Fibroblast of skin of right quadriceps (primary cell): ENCODE measurements around the gene ADAMTS13.

ENCODE experiments used
- DNase-seq: peaks from one replicate; pipeline ENCODE4 v3.0.0-alpha.2; 2013

Gene ADAMTS13

DNA sequence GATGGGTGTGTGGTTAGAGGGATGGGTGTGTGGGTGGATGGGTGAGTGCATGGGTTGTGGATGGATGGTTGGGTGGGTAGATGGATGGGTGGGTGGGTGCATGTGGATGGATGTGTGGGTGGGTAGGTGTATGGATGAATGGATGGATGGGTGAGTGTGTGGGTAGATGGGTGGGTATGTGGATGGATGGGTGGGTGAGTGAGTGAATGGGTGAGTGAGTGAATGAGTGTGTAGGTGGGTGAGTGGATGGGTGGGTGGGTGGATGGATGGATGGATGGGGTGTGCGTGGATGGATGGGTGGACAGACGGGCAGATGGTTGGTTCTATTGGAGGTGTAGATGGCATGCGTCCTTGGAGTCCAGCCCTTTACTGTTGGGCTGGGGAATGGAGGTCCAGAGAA lies 28.8 kb upstream of the ADAMTS13 start:
- DNase-seq: no peak

- DNase-seq: no peak
Observed at GRCh38 chr9:133394687-133395271, 27.4 kb upstream of the ADAMTS13 start.

- no peak for DNase-seq
Observed at GRCh38 chr9:133396952-133397351, 25.2 kb upstream of the ADAMTS13 start.

DNA sequence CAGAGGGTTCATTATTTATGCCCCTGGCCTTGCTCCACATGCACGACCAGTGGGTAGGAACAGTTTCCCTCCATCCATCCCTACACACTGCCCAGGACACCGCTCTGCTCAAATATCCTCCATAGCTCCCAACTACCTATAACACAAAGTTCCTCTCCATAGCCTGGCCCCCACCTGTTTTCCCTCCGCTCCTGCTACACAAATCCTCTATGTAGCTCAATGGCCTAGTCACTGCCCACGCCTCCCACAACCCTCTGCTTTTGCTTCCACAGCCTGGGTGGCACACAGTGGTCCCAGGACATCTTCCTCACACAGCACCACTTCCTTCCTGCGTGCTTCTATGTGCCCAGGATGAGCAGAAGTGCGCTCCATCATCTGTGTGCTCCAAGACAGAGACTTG lies 24.8 kb upstream of the ADAMTS13 start:
- no peak for DNase-seq

GRCh38 chr9:133397895-133398294 lies 24.3 kb upstream of the ADAMTS13 start:
- DNase-seq: no peak

- no peak for DNase-seq
Observed at GRCh38 chr9:133400292-133400691, 21.9 kb upstream of the ADAMTS13 start.

GRCh38 chr9:133401588-133401987 lies 20.6 kb upstream of the ADAMTS13 start:
- no peak for DNase-seq

DNA sequence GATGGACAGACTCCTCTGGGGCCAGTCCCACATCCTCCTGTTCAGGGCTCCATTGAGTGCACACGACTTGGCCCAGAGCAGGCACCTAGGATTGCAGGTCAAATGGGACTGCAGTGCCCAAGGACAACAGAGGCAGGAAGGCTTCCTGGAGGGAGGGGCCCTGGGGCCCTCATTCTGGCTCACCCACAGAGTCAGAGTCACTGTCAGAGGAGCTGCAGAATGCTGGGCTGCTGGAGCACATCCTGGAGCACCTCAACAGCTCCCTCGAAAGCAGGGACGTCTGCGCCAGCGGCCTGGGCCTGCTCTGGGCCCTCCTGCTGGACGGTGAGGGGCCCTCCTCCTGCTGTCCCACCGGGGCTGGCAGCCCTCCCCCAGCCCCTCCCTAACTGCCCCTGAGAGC lies 19.5 kb upstream of the ADAMTS13 start:
- DNase-seq: no peak

GRCh38 chr9:133403766-133404453 lies 18.3 kb upstream of the ADAMTS13 start:
- no peak for DNase-seq

DNA sequence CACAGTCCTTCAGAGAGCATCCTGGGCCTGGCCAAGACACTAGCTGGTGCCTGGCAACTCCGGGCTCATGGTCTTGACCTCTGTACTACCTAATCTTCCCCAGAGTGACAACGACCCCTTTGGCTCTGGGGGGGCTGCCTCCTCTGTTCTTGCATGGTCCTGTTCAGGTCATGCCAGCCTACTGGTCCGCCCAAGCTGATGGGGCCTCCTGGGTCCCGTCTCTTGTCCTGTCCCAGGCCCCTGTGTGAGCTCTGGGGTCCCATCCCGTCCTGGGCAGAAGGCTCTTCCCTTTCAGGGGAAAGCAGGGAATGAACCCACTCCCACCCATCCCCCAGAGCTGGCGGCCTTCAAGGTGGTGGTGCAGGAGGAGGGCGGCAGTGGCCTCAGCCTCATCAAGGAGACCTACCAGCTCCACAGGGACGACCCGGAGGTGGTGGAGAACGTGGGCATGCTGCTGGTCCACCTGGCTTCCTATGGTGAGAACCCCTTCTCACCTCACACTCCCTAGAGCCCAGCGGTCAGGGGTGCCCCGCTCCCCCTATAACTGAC lies 17.6 kb upstream of the ADAMTS13 start:
- no peak for DNase-seq

GRCh38 chr9:133405508-133406438 lies 16.4 kb upstream of the ADAMTS13 start:
- DNase-seq: no peak

DNA sequence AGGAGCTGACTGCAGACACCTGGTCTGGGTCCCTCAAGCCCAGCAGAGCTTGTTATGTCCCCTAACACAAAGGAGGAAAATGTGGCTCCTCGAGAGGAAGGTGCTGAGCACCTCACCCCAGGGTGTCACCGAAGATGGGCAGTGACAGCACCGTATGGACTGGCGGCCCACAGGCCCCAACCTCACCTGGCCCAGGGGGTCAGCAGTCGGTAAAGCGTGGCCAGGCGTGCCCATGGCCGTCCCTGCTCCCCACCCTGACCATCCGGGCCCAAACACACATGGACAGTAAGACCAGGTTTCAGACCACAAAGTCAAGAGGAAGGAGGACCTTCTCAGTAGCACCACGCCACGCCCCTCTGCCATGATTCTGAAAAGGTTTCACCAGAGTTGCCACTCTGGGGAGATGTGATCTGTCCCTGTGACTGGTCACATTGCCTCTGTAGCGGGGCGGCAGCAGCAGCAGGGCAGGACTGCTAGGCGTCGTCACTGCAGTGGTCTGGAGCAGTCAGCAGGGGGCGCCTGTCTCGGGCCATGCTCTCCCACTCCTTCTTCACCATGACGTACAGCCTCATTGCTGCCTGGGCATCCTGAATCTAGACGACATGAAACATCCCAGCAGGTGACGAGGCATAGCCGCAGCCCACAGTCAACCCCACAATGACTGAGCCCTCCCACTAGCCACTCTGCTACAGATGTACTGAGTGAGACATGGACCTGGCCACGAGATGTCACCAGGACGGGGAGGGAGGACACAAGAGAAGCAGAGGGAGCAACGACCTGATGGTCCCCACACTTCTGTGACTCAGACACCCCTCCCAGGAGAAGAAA lies 15.5 kb upstream of the ADAMTS13 start:
- peak; percentile 60 for DNase-seq

- no peak for DNase-seq
Observed at GRCh38 chr9:133408042-133408441, 14.1 kb upstream of the ADAMTS13 start.

DNA sequence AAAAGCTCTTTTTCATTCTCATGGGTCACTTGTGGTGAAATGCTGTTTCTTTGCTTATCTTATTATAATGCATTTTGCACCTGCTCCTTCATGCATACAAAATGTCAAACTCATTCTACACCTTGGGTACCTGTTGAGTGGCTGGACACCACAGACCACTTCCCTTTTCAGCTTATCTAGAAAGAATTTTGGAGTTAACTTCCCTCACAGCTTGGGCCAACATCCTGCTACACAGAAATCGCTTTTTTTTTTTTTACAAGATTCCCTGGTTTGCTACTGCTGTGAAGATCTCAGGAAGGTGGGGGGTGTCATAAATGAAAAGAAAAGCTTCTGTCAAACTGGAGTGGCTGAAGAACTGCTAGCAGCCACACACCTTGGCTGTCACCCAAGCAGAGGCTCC lies 7.0 kb upstream of the ADAMTS13 start:
- DNase-seq: no peak

DNA sequence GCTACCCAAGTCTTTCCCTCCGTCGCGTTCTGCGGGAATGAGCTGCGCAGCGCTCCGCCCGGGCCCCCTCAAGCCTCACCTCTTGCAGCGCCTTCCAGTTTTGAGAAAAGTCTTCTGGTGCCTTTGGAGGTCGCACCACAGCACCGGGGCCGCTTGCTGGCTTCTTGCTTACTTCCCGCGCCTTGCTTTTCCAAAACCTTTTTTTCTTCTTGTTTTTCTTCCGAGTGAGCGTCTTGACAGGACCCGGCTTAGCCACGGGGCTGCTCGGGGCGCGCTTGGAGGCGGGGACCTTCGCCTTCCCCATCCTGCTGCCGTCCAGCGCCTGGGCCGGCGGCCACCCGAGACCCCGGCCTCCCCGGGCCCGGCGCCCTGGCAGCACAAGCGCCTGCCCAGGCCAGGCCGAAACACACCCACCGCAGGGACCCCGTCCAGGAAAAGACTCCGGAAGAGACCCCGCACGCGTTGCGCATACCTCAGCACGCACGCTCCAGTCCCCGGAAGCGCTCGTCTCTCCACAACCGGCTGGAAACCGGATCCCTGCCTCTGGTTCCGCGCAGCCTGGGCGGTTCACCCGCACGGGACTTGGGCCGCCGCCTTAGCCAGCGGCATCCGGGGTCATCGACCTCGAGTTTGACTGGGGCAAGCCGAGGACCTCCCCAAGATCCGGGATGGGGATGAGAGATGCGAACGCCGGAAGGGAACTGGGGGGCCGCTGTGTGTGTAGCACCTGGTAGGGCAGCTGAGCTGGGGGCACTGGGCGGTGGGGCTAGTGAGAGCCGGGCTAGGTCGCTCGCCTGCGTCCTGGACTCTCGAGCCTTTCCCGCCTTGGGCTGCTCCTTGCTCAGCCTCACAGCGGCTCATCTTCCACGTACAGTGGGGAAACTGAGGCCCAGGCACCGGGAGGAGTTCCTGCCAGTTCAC lies 4.4 kb upstream of the ADAMTS13 start, which contains the start of gene REXO4:
Gene REXO4, minus strand, starts transcription at position 470 of the 921 bp plus-strand sequence. Its CDS starts 166 bp downstream, at position 304.
- peak; percentile 89 for DNase-seq

DNA sequence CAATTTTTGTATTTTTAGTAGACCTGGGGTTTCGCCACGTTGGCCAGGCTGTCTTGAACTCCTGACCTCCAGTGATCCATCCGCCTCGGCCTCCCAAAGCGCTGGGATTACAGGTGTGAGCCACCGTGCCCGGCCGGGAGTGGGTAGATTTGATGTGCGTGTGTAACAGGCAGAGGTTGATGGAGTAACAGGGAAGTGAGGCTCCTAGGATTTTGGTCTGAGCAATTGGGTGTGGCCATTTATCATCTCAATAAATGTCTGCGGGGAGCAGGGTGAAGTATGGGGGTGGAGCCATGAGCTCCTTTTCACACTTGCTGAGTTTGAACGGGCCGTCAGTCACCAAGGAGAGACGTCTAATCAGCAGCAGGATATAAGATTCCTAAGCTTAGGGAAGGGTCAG lies 3.2 kb upstream of the ADAMTS13 start:
- DNase-seq: no peak

- no peak for DNase-seq
Observed at GRCh38 chr9:133420392-133420827, 1.8 kb upstream of the ADAMTS13 start.

DNA sequence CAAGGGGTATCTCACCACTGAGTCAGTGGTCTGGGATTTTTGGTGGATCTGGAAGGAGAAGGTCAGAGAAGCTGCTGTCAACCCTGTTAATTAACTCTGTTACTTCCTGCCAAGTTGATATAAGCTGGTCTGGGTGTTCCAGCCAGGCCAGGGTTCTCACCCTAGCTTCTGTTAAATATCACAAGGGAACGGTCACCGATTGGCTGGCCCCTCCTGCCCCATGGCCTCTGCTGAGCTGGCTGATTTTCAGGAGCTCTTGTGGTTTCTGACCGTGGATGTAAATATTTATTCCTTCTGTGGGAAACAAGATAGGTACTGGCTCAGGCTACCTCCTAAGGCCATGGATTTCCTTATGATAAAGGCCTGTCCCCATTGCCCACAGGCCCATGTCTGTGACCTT lies 1.0 kb downstream of the ADAMTS13 start:
- no peak for DNase-seq

DNA sequence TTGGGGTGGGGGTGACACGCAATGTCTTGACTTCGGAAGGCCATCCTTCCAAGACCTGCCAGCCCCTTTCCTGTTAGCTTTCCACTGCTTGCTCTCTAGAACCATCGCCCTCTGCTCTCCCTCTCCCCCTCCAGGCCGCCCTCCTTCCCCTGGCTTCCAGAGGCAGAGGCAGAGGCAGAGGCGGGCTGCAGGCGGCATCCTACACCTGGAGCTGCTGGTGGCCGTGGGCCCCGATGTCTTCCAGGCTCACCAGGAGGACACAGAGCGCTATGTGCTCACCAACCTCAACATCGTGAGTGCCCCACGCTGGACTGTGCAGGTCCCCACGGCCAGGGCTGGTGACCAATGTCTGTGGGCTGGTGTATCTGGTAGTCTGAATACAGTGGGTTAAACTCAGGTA lies 2.0 kb downstream of the ADAMTS13 start:
- DNase-seq: no peak

- no peak for DNase-seq
Observed at GRCh38 chr9:133425049-133425632, 3.0 kb downstream of the ADAMTS13 start.

DNA sequence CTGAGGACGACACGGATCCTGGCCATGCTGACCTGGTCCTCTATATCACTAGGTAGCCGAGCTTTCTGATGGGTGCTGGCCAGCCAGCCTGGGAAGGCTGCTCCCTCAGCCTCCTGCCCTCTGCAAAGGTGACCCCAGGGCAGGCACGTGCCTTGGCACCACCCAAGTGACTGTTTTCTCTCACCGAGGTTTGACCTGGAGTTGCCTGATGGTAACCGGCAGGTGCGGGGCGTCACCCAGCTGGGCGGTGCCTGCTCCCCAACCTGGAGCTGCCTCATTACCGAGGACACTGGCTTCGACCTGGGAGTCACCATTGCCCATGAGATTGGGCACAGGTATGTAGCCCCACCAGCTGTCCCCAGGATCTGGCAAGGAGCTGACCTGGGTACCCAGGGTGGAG lies 3.8 kb downstream of the ADAMTS13 start:
- no peak for DNase-seq
